WTC11 (cell line): Measurements from ENCODE around the gene DAB2. TPM values are rescaled to one million over a fixed set of nuclear protein-coding genes. Genes with fewer than 3 reads are reported as not detected.

ENCODE experiments used
- ATAC-seq: fragments of 200-7000 bp; cut with Tn5 transposase; 2 replicates; pipeline ENCODE4 v1.10.0; 2021; ENCODE audit warnings: mild to moderate bottlenecking, moderate library complexity
- CTCF ChIA-PET: fragments of 300-600 bp; sonication (Branson Sonifier 250); formaldehyde crosslinking; loops from one replicate; lab custom pipeline; 2021; ENCODE audit warnings: antibody characterized with exemption; lab: Charles Lee
- POLR2A ChIA-PET: fragments of 350-600 bp; sonication (Branson Sonifier 250); formaldehyde crosslinking; loops from one replicate; lab custom pipeline; 2021; ENCODE audit warnings: antibody characterized with exemption; lab: Charles Lee
- DNase-seq: peaks from one replicate; pipeline ENCODE4 v3.0.0; 2021; ENCODE audit warnings: low spot score
- H3K27ac Mint-ChIP-seq: 2 replicates; pipeline ENCODE4 v1.8.0; 2021; ENCODE audit warnings: mixed read lengths
- H3K27me3 Mint-ChIP-seq: 2 replicates; pipeline ENCODE4 v1.8.0; 2021; ENCODE audit warnings: low read depth, mild to moderate bottlenecking, moderate library complexity, mixed read lengths
- H3K36me3 Mint-ChIP-seq: 2 replicates; pipeline ENCODE4 v1.8.0; 2021; ENCODE audit warnings: mixed read lengths
- H3K4me1 Mint-ChIP-seq: 2 replicates; pipeline ENCODE4 v1.8.0; 2022; ENCODE audit warnings: mixed read lengths
- H3K4me3 Mint-ChIP-seq: 2 replicates; pipeline ENCODE4 v1.8.0; 2021; ENCODE audit warnings: mild to moderate bottlenecking, moderate library complexity, mixed read lengths
- H3K9me3 Mint-ChIP-seq: 2 replicates; pipeline ENCODE4 v1.8.0; 2021; ENCODE audit warnings: mixed read lengths
- CREM ChIP-seq: sonication (generic); formaldehyde crosslinking; IDR thresholded peaks from 2 replicates; pipeline ENCODE4 v1.8.1; 2022; ENCODE audit warnings: mild to moderate bottlenecking, missing genetic modification reagents, moderate library complexity
- CTCF ChIP-seq: fragments of 200-600 bp; IDR thresholded peaks from 2 replicates; pipeline ENCODE4 v1.8.0; 2022; ENCODE audit warnings: antibody characterized with exemption
- ESRRA ChIP-seq: sonication (generic); formaldehyde crosslinking; IDR thresholded peaks from 2 replicates; pipeline ENCODE4 v1.8.1; 2022; ENCODE audit warnings: mild to moderate bottlenecking, missing genetic modification reagents, borderline replicate concordance
- ETV6 ChIP-seq: sonication (generic); formaldehyde crosslinking; IDR thresholded peaks from 2 replicates; pipeline ENCODE4 v1.8.1; 2022; ENCODE audit warnings: mild to moderate bottlenecking, missing genetic modification reagents
- GTF2I ChIP-seq: fragments of 250-450 bp; sonication (Bioruptor Pico); conservative IDR thresholded peaks from 2 replicates; pipeline ENCODE4 v1.4.0; 2021; ENCODE audit warnings: mild to moderate bottlenecking
- HMGA2 ChIP-seq: fragments of 250-450 bp; sonication (Bioruptor Pico); IDR thresholded peaks from 2 replicates; pipeline ENCODE4 v1.4.0; 2021; ENCODE audit warnings: mild to moderate bottlenecking, moderate library complexity
- KAT7 ChIP-seq: sonication (generic); formaldehyde crosslinking; IDR thresholded peaks from 2 replicates; pipeline ENCODE4 v1.8.1; 2023; ENCODE audit warnings: missing genetic modification reagents, mild to moderate bottlenecking, borderline replicate concordance
- MAX ChIP-seq: sonication (generic); formaldehyde crosslinking; IDR thresholded peaks from 2 replicates; pipeline ENCODE4 v1.8.0; 2022; ENCODE audit warnings: mild to moderate bottlenecking, missing genetic modification reagents
- NFE2L1 ChIP-seq: sonication (generic); formaldehyde crosslinking; IDR thresholded peaks from 2 replicates; pipeline ENCODE4 v1.8.1; 2023; ENCODE audit warnings: missing genetic modification reagents
- NR2C2 ChIP-seq: sonication (generic); formaldehyde crosslinking; IDR thresholded peaks from 2 replicates; pipeline ENCODE4 v1.8.0; 2022; ENCODE audit warnings: mild to moderate bottlenecking, missing genetic modification reagents
- NR3C1 ChIP-seq: sonication (generic); formaldehyde crosslinking; conservative IDR thresholded peaks from 2 replicates; pipeline ENCODE4 v1.8.1; 2023; ENCODE audit warnings: low read depth, mild to moderate bottlenecking, missing genetic modification reagents
- PRRX2 ChIP-seq: fragments of 250-450 bp; sonication (Bioruptor Pico); IDR thresholded peaks from 2 replicates; pipeline ENCODE4 v1.8.0; 2021; ENCODE audit warnings: mild to moderate bottlenecking
- STAT6 ChIP-seq: sonication (generic); formaldehyde crosslinking; conservative IDR thresholded peaks from 2 replicates; pipeline ENCODE4 v1.8.1; 2023; ENCODE audit warnings: mild to moderate bottlenecking, low read depth, missing genetic modification reagents, moderate library complexity
- TEAD4 ChIP-seq: sonication (generic); formaldehyde crosslinking; IDR thresholded peaks from 2 replicates; pipeline ENCODE4 v1.8.0; 2022; ENCODE audit warnings: mild to moderate bottlenecking, missing genetic modification reagents
- ZNF138 ChIP-seq: sonication (generic); formaldehyde crosslinking; conservative IDR thresholded peaks from 2 replicates; pipeline ENCODE4 v1.8.1; 2022; ENCODE audit warnings: mild to moderate bottlenecking, moderate library complexity, missing genetic modification reagents
- ZNF317 ChIP-seq: sonication (generic); formaldehyde crosslinking; IDR thresholded peaks from 2 replicates; pipeline ENCODE4 v1.8.1; 2023; ENCODE audit warnings: low read depth, mild to moderate bottlenecking, moderate library complexity, missing genetic modification reagents, borderline replicate concordance
- ZNF423 ChIP-seq: fragments of 250-450 bp; sonication (Bioruptor Pico); IDR thresholded peaks from 2 replicates; pipeline ENCODE4 v2.1.2; 2022; ENCODE audit warnings: mild to moderate bottlenecking, moderate library complexity
- ZNF671 ChIP-seq: fragments of 250-450 bp; sonication (Bioruptor Pico); IDR thresholded peaks from 2 replicates; pipeline ENCODE4 v1.8.0; 2021; ENCODE audit warnings: mild to moderate bottlenecking
- total RNA-seq: library from RNA; stranded (reverse); gene quantifications from 3 replicates; pipeline ENCODE4 v1.2.3, GENCODE V29; 2021
- TF ChIP-seq, protein P1 (sequence below): sonication (generic); formaldehyde crosslinking; IDR thresholded peaks from 2 replicates; pipeline ENCODE4 v1.8.1; 2022; ENCODE audit warnings: mild to moderate bottlenecking, moderate library complexity, missing genetic modification reagents
- TF ChIP-seq, protein P2 (sequence below): sonication (generic); formaldehyde crosslinking; IDR thresholded peaks from 2 replicates; pipeline ENCODE4 v1.8.1; 2023; ENCODE audit warnings: mild to moderate bottlenecking, missing genetic modification reagents
- TF ChIP-seq, protein P3 (sequence below): fragments of 250-450 bp; sonication (Bioruptor Pico); IDR thresholded peaks from 2 replicates; pipeline ENCODE4 v1.9.0; 2021; ENCODE audit warnings: mild to moderate bottlenecking
- TF ChIP-seq, protein P4 (sequence below): fragments of 250-450 bp; sonication (Bioruptor Pico); IDR thresholded peaks from 2 replicates; pipeline ENCODE4 v1.9.0; 2021; ENCODE audit warnings: mild to moderate bottlenecking

The DAB2 gene
- total RNA-seq, 1 experiment from 2014 or later, result 7.2 TPM

- no peak for DNase-seq
- Mint-ChIP-seq H3K27ac (no peak overlapping the region), H3K36me3 (no peaks in the 10 kb centered on the region), H3K9me3 (no peaks in the 10 kb centered on the region), H3K27me3 (no peaks in the 10 kb centered on the region), H3K4me3 (no peak overlapping the region), H3K4me1 (peaks cover 7% of the 10 kb centered on the region)
- TF ChIP-seq, protein P1, sequence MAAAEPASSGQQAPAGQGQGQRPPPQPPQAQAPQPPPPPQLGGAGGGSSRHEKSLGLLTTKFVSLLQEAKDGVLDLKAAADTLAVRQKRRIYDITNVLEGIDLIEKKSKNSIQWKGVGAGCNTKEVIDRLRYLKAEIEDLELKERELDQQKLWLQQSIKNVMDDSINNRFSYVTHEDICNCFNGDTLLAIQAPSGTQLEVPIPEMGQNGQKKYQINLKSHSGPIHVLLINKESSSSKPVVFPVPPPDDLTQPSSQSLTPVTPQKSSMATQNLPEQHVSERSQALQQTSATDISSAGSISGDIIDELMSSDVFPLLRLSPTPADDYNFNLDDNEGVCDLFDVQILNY, result no peak
- TF ChIP-seq KAT7 (CRISPR knock-in tag) (no peak), ETV6 (CRISPR knock-in tag) (no peak)
- TF ChIP-seq, protein P2, sequence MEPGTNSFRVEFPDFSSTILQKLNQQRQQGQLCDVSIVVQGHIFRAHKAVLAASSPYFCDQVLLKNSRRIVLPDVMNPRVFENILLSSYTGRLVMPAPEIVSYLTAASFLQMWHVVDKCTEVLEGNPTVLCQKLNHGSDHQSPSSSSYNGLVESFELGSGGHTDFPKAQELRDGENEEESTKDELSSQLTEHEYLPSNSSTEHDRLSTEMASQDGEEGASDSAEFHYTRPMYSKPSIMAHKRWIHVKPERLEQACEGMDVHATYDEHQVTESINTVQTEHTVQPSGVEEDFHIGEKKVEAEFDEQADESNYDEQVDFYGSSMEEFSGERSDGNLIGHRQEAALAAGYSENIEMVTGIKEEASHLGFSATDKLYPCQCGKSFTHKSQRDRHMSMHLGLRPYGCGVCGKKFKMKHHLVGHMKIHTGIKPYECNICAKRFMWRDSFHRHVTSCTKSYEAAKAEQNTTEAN (CRISPR knock-in tag), result no peak
- CTCF ChIA-PET, result no interaction called here
- ATAC-seq, result no peak
- POLR2A ChIA-PET, result no interaction called here
These were observed 33.8 kb downstream of the DAB2 start for GRCh38 chr5:39390945-39391344.

GRCh38 chr5:39387293-39387692 is 37.5 kb downstream of the DAB2 start:
- Mint-ChIP-seq H3K36me3 (no peaks in the 10 kb centered on the region), H3K9me3 (no peaks in the 10 kb centered on the region), H3K4me3 (no peak overlapping the region), H3K4me1 (no peaks in the 10 kb centered on the region), H3K27ac (no peak overlapping the region), H3K27me3 (no peaks in the 10 kb centered on the region)
- TF ChIP-seq TEAD4 (CRISPR knock-in tag), result no peak
- no peak for TF ChIP-seq PRRX2
- ChIA-PET CTCF (no interaction called here), POLR2A (no interaction called here)
- no peak for DNase-seq
- ATAC-seq, result no peak

GRCh38 chr5:39384271-39384670 is 40.5 kb downstream of the DAB2 start:
- Mint-ChIP-seq H3K27ac (no peak overlapping the region), H3K9me3 (no peaks in the 10 kb centered on the region), H3K36me3 (no peaks in the 10 kb centered on the region), H3K4me3 (no peak overlapping the region), H3K27me3 (no peaks in the 10 kb centered on the region), H3K4me1 (no peaks in the 10 kb centered on the region)
- DNase-seq (no peak), ATAC-seq (no peak)
- TF ChIP-seq ZNF671 (CRISPR knock-in tag) (no peak), CREM (no peak), STAT6 (CRISPR knock-in tag) (no peak), CTCF (no peak)
- ChIA-PET CTCF (no interaction called here), POLR2A (no interaction called here)

GRCh38 chr5:39381376-39381775 is 43.4 kb downstream of the DAB2 start:
- H3K27me3 Mint-ChIP-seq, result no peaks in the 10 kb centered on the region
- ATAC-seq, result peak; percentile 67
- POLR2A ChIA-PET, result no interaction called here
- peaks cover 3% of the 10 kb centered on the region for H3K4me1 Mint-ChIP-seq
- no peaks in the 10 kb centered on the region for H3K9me3 Mint-ChIP-seq
- DNase-seq, result no peak
- no peak overlapping the region for H3K27ac Mint-ChIP-seq
- no peaks in the 10 kb centered on the region for H3K36me3 Mint-ChIP-seq
- no peak overlapping the region for H3K4me3 Mint-ChIP-seq
- CTCF ChIA-PET, result no interaction called here
- no peak for TF ChIP-seq MAX (CRISPR knock-in tag)
- no peak for TF ChIP-seq ZNF138 (CRISPR knock-in tag)
- no peak for TF ChIP-seq GTF2I (CRISPR knock-in tag)
- no peak for TF ChIP-seq HMGA2
- TF ChIP-seq ESRRA, result no peak
- no peak for TF ChIP-seq NR3C1 (CRISPR knock-in tag)
- TF ChIP-seq, protein P3, sequence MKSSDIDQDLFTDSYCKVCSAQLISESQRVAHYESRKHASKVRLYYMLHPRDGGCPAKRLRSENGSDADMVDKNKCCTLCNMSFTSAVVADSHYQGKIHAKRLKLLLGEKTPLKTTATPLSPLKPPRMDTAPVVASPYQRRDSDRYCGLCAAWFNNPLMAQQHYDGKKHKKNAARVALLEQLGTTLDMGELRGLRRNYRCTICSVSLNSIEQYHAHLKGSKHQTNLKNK (CRISPR knock-in tag), result no peak
- TF ChIP-seq NR2C2 (CRISPR knock-in tag), result no peak
- no peak for TF ChIP-seq PRRX2
- no peak for TF ChIP-seq NFE2L1 (CRISPR knock-in tag)
- no peak for TF ChIP-seq ZNF317 (CRISPR knock-in tag)
- TF ChIP-seq, protein P4, sequence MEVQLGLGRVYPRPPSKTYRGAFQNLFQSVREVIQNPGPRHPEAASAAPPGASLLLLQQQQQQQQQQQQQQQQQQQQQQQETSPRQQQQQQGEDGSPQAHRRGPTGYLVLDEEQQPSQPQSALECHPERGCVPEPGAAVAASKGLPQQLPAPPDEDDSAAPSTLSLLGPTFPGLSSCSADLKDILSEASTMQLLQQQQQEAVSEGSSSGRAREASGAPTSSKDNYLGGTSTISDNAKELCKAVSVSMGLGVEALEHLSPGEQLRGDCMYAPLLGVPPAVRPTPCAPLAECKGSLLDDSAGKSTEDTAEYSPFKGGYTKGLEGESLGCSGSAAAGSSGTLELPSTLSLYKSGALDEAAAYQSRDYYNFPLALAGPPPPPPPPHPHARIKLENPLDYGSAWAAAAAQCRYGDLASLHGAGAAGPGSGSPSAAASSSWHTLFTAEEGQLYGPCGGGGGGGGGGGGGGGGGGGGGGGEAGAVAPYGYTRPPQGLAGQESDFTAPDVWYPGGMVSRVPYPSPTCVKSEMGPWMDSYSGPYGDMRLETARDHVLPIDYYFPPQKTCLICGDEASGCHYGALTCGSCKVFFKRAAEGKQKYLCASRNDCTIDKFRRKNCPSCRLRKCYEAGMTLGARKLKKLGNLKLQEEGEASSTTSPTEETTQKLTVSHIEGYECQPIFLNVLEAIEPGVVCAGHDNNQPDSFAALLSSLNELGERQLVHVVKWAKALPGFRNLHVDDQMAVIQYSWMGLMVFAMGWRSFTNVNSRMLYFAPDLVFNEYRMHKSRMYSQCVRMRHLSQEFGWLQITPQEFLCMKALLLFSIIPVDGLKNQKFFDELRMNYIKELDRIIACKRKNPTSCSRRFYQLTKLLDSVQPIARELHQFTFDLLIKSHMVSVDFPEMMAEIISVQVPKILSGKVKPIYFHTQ, result no peak
- TF ChIP-seq ZNF423 (CRISPR knock-in tag), result no peak
